Omental fat pad (tissue), 4 donors: ENCODE results near the gene IFT80. TPM values are rescaled to one million over a fixed set of nuclear protein-coding genes. Genes with fewer than 3 reads are reported as not detected.

ENCODE experiments used
- ATAC-seq: fragments of 150-250 bp; one replicate; pipeline ENCODE4 v1.9.1; 2016; ENCODE audit warnings: mild to moderate bottlenecking, moderate library complexity; ENCODE audit not compliant: low FRiP score
- DNase-seq: peaks from one replicate; pipeline ENCODE4 v3.0.0-alpha.2; 2019; ENCODE audit warnings: low spot score
- total RNA-seq, 4 donors: library from RNA; depleted of rRNA; stranded (reverse); fragments of >200 nt; gene quantifications; one replicate each; pipeline ENCODE4 v1.1.0, GENCODE V29; 2016
- TF ChIP-seq, protein P1 (sequence below), 3 donors: fragments of 450-650 bp; IDR thresholded peaks; one replicate each; pipeline ENCODE4 v1.5.1; 2016 to 2017; ENCODE audit warnings: antibody characterized with exemption in 3 of 3, mild to moderate bottlenecking in 3 of 3, moderate library complexity in 2 of 3

Gene IFT80
- total RNA-seq, 4 donors from 2014 or later, result 13.9 to 34.5 (median 19.9) TPM

DNA sequence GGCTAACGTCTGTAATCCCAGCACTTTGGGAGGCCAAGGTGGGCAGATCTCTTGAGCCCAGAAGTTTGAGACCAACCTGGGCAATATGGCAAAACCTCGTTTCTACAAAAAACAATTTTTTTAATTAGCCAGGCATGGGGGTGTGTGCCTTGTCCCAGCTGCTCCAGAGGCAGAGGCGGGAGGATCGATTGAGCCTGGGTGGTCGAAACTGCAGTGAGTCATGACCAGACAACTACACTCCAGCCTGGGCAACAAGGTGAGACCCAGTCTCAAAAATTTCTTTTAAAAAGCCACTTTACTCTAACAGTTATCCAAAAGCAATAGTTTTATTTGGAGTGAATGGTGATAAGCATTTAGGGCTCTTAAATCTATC lies 38.0 kb upstream of the IFT80 start:
- ATAC-seq (no peak), DNase-seq (no peak)
- TF ChIP-seq, protein P1, sequence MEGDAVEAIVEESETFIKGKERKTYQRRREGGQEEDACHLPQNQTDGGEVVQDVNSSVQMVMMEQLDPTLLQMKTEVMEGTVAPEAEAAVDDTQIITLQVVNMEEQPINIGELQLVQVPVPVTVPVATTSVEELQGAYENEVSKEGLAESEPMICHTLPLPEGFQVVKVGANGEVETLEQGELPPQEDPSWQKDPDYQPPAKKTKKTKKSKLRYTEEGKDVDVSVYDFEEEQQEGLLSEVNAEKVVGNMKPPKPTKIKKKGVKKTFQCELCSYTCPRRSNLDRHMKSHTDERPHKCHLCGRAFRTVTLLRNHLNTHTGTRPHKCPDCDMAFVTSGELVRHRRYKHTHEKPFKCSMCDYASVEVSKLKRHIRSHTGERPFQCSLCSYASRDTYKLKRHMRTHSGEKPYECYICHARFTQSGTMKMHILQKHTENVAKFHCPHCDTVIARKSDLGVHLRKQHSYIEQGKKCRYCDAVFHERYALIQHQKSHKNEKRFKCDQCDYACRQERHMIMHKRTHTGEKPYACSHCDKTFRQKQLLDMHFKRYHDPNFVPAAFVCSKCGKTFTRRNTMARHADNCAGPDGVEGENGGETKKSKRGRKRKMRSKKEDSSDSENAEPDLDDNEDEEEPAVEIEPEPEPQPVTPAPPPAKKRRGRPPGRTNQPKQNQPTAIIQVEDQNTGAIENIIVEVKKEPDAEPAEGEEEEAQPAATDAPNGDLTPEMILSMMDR (IDR thresholded peaks at IDR 0.05), result no peak

- ATAC-seq (no peak), DNase-seq (no peak)
- TF ChIP-seq, protein P1 (IDR thresholded peaks at IDR 0.05), result no peak
These were observed 36.7 kb upstream of the IFT80 start for GRCh38 chr3:160435747-160436146.

DNA sequence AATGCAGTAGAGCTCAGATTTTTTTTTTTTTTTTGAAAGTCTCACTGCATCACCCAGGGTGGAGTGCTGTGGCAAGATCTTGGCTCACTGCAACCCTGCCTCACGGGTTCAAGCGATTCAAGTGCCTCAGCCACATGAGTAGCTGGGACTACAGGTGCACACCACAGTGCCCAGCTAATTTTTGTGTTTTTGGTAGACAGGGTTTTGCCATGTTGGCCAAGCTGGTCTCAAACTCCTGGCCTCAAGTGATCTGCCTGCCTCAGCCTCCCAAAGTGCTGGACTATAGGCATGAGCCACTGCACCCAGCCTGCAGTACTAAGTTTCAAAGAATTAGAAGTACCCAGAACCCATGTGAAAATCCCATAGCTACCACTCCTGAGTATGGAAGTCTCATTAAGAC lies 36.1 kb upstream of the IFT80 start:
- no peak for ATAC-seq
- TF ChIP-seq, protein P1 (IDR thresholded peaks at IDR 0.05), result no peak
- no peak for DNase-seq

DNA sequence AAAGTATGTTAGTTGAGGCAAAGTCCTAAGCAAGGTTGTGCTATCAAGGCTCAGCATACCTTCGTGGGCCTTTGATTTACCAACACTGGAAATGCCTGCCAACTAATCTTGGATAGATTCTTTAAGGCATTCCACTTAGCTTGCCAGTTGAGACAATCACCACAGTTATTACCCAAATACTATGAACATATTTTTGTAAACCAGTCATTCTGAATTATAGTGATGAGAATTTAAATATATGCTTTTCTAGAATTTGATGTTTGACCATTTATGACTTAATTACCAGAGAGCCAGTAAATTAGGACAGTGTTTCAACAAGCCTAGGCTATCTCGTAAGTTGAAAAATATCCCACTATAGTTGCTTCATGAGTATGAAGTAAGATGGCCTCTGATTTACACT lies 35.0 kb upstream of the IFT80 start:
- DNase-seq (no peak), ATAC-seq (peak; percentile 77)
- TF ChIP-seq, protein P1 (IDR thresholded peaks at IDR 0.05), result no peak

- DNase-seq, result no peak
- TF ChIP-seq, protein P1 (IDR thresholded peaks at IDR 0.05), result no peak
- no peak for ATAC-seq
These were observed 28.9 kb upstream of the IFT80 start for GRCh38 chr3:160427832-160428424.

GRCh38 chr3:160417311-160417710 lies 18.3 kb upstream of the IFT80 start:
- ATAC-seq, result no peak
- TF ChIP-seq, protein P1 (IDR thresholded peaks at IDR 0.05), result no peak
- no peak for DNase-seq

DNA sequence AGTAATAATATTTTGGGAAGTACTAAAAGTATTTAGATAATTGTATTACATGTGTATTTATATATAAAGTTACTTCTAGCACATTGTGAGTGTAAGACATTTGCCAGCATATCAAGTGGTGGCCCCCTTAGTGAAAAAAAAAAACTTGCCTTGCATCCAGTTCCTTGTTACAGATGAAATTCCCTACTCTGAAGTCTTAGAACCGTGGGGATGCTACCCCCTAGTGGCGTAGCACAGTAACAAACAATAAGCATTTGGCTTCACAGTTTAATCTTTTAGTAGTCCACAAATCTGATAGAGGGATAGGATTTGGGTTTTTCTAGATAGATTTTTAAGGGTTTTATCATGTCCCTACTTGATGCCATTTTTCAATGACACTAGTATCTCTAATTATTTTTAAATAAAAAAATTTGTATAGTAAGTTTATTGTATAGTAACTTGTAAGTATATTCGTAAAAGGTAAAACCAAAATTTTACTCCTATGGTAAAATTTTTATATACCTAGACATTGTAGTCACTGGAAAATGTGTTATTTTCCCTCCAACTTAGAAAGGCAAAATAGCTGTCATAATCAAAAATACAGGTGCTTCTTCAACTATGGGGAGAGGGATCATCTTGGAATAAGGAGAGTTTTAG lies 14.7 kb upstream of the IFT80 start:
- ATAC-seq (no peak), DNase-seq (no peak)
- TF ChIP-seq, protein P1 (IDR thresholded peaks at IDR 0.05), result peak in 2 of 3 donors; percentile 13 to 50
